H1 (cell line): ENCODE results near the gene CAPN8. TPM values are rescaled to one million over a fixed set of nuclear protein-coding genes. Genes with fewer than 3 reads are reported as not detected.

Experiments used
- CTCF ChIA-PET: fragments of 300-600 bp; sonication (Branson Sonifier 250); formaldehyde crosslinking; loops from one replicate; lab custom pipeline; 2021; ENCODE audit not compliant: partially characterized antibody; lab: Charles Lee
- POLR2A ChIA-PET: fragments of 300-600 bp; sonication (Branson Sonifier 250); formaldehyde crosslinking; loops from one replicate; lab custom pipeline; 2021; ENCODE audit warnings: inconsistent platforms; ENCODE audit not compliant: partially characterized antibody; lab: Charles Lee
- DNase-seq, 2 experiments: peaks; one replicate each; pipeline versions ENCODE4 v3.0.0 to v3.0.0-alpha.2; 2010 to 2022; ENCODE audit warnings: low spot score in 2 of 2, low read depth in 1 of 2, mixed read lengths in 1 of 2
- FAIRE-seq: peaks from 2 replicates; lab custom pipeline; 2011; peaks lifted over from hg19 to GRCh38; lab: Jason Lieb, UNC
- H2AFZ ChIP-seq: 2 replicates; pipeline ENCODE4 v1.8.1; 2012; ENCODE audit warnings: low read length, inconsistent platforms
- H2AK5ac ChIP-seq: 2 replicates; pipeline ENCODE4 v1.6.1; 2013; ENCODE audit warnings: low read depth, low read length
- H2BK120ac ChIP-seq: replicated peaks from 2 replicates; pipeline ENCODE3; 2013; ENCODE audit warnings: low read depth, low read length, inconsistent platforms
- H2BK12ac ChIP-seq: 2 replicates; pipeline ENCODE4 v1.6.1; 2013; ENCODE audit warnings: low read depth, low read length
- H2BK15ac ChIP-seq: 2 replicates; pipeline ENCODE4 v1.6.1; 2013; ENCODE audit warnings: low read length
- H2BK20ac ChIP-seq: 2 replicates; pipeline ENCODE4 v1.6.1; 2013; ENCODE audit warnings: low read length
- H2BK5ac ChIP-seq: 2 replicates; pipeline ENCODE4 v1.6.1; 2013; ENCODE audit warnings: low read depth, low read length
- H3K14ac ChIP-seq: 2 replicates; pipeline ENCODE4 v1.6.1; 2013; ENCODE audit warnings: inconsistent platforms; ENCODE audit not compliant: insufficient read length
- H3K18ac ChIP-seq: 2 replicates; pipeline ENCODE4 v1.6.1; 2013; ENCODE audit warnings: low read length; ENCODE audit errors: extremely low read depth
- H3K23ac ChIP-seq: 2 replicates; pipeline ENCODE4 v1.6.1; 2013; ENCODE audit warnings: inconsistent platforms; ENCODE audit not compliant: insufficient read length
- H3K23me2 ChIP-seq: 2 replicates; pipeline ENCODE4 v1.6.1; 2013; ENCODE audit warnings: low read depth, low read length
- H3K27ac ChIP-seq: 2 replicates; pipeline ENCODE4 v1.6.1; 2011; ENCODE audit warnings: low read depth, low read length, inconsistent platforms
- H3K27me3 ChIP-seq, 4 experiments: replicated peaks in 1 of 4; 1 replicate in 1 of 4; 2 replicates in 3 of 4; pipeline versions ENCODE4 v1.6.1 to v1.8.1; 2011 to 2013; ENCODE audit warnings: low read length in 3 of 4, mild to moderate bottlenecking in 3 of 4, inconsistent platforms in 2 of 4, mixed read lengths in 2 of 4, moderate library complexity in 1 of 4; ENCODE audit not compliant: control insufficient read depth in 3 of 4, insufficient read depth in 3 of 4; ENCODE audit errors: extremely low read depth in 1 of 4
- H3K36me3 ChIP-seq, 4 experiments: 2 replicates each; pipeline versions ENCODE4 v1.6.1 to v1.8.1; 2011 to 2013; ENCODE audit warnings: mild to moderate bottlenecking in 4 of 4, low read length in 3 of 4, moderate library complexity in 2 of 4, control low read depth in 1 of 4, inconsistent platforms in 1 of 4; ENCODE audit not compliant: insufficient read depth in 4 of 4, control insufficient read depth in 2 of 4
- H3K4ac ChIP-seq: replicated peaks from 2 replicates; pipeline ENCODE3; 2013; ENCODE audit warnings: low read length, low read depth, mixed read lengths, inconsistent platforms; ENCODE audit not compliant: insufficient read length
- H3K4me1 ChIP-seq, 4 experiments: replicated peaks in 1 of 4; 1 replicate in 1 of 4; 2 replicates in 3 of 4; pipeline versions ENCODE4 v1.6.1 to v1.8.1; 2011 to 2013; ENCODE audit warnings: low read length in 3 of 4, inconsistent platforms in 2 of 4, mixed read lengths in 1 of 4; ENCODE audit not compliant: insufficient read depth in 4 of 4, control insufficient read depth in 3 of 4
- H3K4me2 ChIP-seq, 2 experiments: 2 replicates each; pipeline versions ENCODE4 v1.6.1 to v1.8.1; 2011 to 2013; ENCODE audit warnings: low read depth in 2 of 2, low read length in 2 of 2, control low read depth in 1 of 2, inconsistent platforms in 1 of 2, mild to moderate bottlenecking in 1 of 2; ENCODE audit not compliant: insufficient read depth in 1 of 2
- H3K4me3 ChIP-seq, 4 experiments: fragments of 200-600, 300-600 bp in 1 of 4; sonication (generic), shearing (Covaris generic), sonication (Bioruptor Twin) in 1 of 4; 2 replicates each; pipeline versions ENCODE4 v1.5.1 to v1.8.1; 2011 to 2016; ENCODE audit warnings: low read length in 4 of 4, low read depth in 3 of 4, control low read depth in 2 of 4, inconsistent platforms in 2 of 4, mild to moderate bottlenecking in 2 of 4, mixed read lengths in 1 of 4, moderate library complexity in 1 of 4; ENCODE audit not compliant: insufficient read depth in 2 of 4; ENCODE audit errors: extremely low read depth in 1 of 4
- H3K56ac ChIP-seq: replicated peaks from 2 replicates; pipeline ENCODE3; 2013; ENCODE audit warnings: low read depth, mild to moderate bottlenecking, mixed read lengths, low read length, inconsistent platforms; ENCODE audit not compliant: insufficient read length
- H3K79me1 ChIP-seq: 2 replicates; pipeline ENCODE4 v1.6.1; 2013; ENCODE audit warnings: low read depth, low read length, control low read depth
- H3K79me2 ChIP-seq, 2 experiments: 2 replicates each; pipeline versions ENCODE4 v1.6.1 to v1.8.1; 2012 to 2013; ENCODE audit warnings: low read length in 2 of 2, mild to moderate bottlenecking in 2 of 2, inconsistent platforms in 1 of 2; ENCODE audit not compliant: insufficient read depth in 2 of 2, control insufficient read depth in 1 of 2
- H3K9ac ChIP-seq, 4 experiments: replicated peaks in 1 of 4; 1 replicate in 1 of 4; 2 replicates in 3 of 4; pipeline versions ENCODE4 v1.6.1 to v1.8.1; 2011 to 2013; ENCODE audit warnings: low read depth in 3 of 4, low read length in 3 of 4, control low read depth in 2 of 4, mild to moderate bottlenecking in 2 of 4, moderate library complexity in 2 of 4, inconsistent platforms in 1 of 4; ENCODE audit errors: extremely low read depth in 1 of 4
- H3K9me3 ChIP-seq, 2 experiments: 2 replicates each; pipeline versions ENCODE4 v1.6.1 to v1.8.1; 2012 to 2013; ENCODE audit warnings: mild to moderate bottlenecking in 2 of 2, moderate library complexity in 2 of 2, control low read depth in 1 of 2, inconsistent platforms in 1 of 2, low read depth in 1 of 2, low read length in 1 of 2, mixed read lengths in 1 of 2; ENCODE audit not compliant: insufficient read depth in 2 of 2
- H4K20me1 ChIP-seq, 2 experiments: replicated peaks in 1 of 2; 2 replicates each; pipeline versions ENCODE3 to v1.8.1; 2011 to 2013; ENCODE audit warnings: inconsistent platforms in 2 of 2, low read length in 2 of 2, mild to moderate bottlenecking in 1 of 2; ENCODE audit not compliant: insufficient read depth in 2 of 2, control insufficient read depth in 1 of 2
- H4K5ac ChIP-seq: 2 replicates; pipeline ENCODE4 v1.6.1; 2013; ENCODE audit warnings: low read length, low read depth, mixed read lengths, inconsistent platforms; ENCODE audit not compliant: insufficient read length
- H4K8ac ChIP-seq: 2 replicates; pipeline ENCODE4 v1.8.0; 2013; ENCODE audit warnings: mild to moderate bottlenecking, moderate library complexity, low read length, inconsistent platforms; ENCODE audit not compliant: insufficient read depth; ENCODE audit errors: extremely low read depth
- H4K91ac ChIP-seq: replicated peaks from 2 replicates; pipeline ENCODE3; 2013; ENCODE audit warnings: low read length, mixed read lengths, inconsistent platforms; ENCODE audit not compliant: insufficient read length
- CTCF ChIP-seq, 3 experiments: IDR thresholded peaks; 1 replicate in 2 of 3; 2 replicates in 1 of 3; pipeline versions ENCODE4 v1.5.1 to v1.6.1; 2011; ENCODE audit warnings: low read length in 3 of 3, mild to moderate bottlenecking in 3 of 3, inconsistent platforms in 2 of 3, low read depth in 1 of 3, moderate library complexity in 1 of 3; ENCODE audit not compliant: insufficient read depth in 1 of 3; ENCODE audit errors: control extremely low read depth in 1 of 3
- PHF8 ChIP-seq: fragments of 200-600 bp; sonication (generic); conservative IDR thresholded peaks from 2 replicates; pipeline ENCODE4 v1.7.1; 2012; ENCODE audit warnings: low read depth, mild to moderate bottlenecking, inconsistent platforms, low read length, moderate library complexity
- WGBS, 2 experiments: shearing (Covaris generic) in 1 of 2; methylation state at CpG; one replicate each; pipeline versions ENCODE4 v1.1.6 to v1.1.7; 2013 to 2015; ENCODE audit warnings: low lambda C conversion rate in 2 of 2, mixed read lengths in 2 of 2, inconsistent platforms in 1 of 2, low coverage in 1 of 2, missing lambda C conversion rate in 1 of 2; ENCODE audit not compliant: insufficient replicate concordance in 2 of 2, insufficient coverage in 1 of 2, insufficient read length in 1 of 2; ENCODE audit errors: extremely low coverage in 1 of 2, missing lambda C conversion rate in 1 of 2; 5-methylcytosine and 5-hydroxymethylcytosine counted together
- polyA plus RNA-seq, 7 experiments: library from polyadenylated mRNA; depleted of rRNA in 3 of 7; stranded (reverse) in 5 of 7; unstranded in 2 of 7; fragments of >200 nt in 5 of 7; fragments of 200-250 nt in 2 of 7; gene quantifications; 1 replicate in 5 of 7; 2 replicates in 1 of 7; 4 replicates in 1 of 7; pipeline versions ENCODE4 v1.2.1 to v1.2.3, GENCODE V29; 2011 to 2013; ENCODE audit warnings: missing spikeins in 2 of 7, mixed read lengths in 2 of 7
- total RNA-seq: library from RNA; stranded (reverse); fragmentation: NEBNext Ultra II Directional; extraction: Animal tissue kit (Norgen Biotek cat#: 25700); gene quantifications from 2 replicates; pipeline ENCODE4 v1.2.1, GENCODE V29; 2021

The CAPN8 gene
- total and polyA plus RNA-seq, 2 of the 8 experiments (the other 6 are each of a cell fraction or from before 2014, with no cell fraction given), result 0.20 to 0.26 TPM

DNA sequence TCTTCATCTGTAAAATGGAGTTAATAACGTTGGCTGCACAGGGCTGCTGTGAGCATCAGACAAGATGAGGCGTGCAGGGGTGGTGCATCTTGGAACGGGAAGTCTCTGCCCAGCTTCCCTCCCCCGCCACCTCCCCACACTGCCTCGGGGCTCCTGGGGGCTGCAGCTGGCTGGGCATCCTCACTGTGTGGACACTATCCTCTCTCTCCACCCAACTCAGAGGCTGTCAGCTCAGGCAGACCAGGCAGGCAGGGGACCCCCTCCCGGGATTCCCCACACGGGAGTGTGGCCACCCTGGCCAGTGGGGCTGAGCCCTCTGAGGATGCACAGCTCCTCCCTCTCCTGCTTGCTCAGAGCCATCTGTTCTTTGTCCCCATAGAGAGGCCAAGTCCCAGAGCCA lies 149.6 kb downstream of the CAPN8 start:
- no peak overlapping the region for H2AFZ ChIP-seq
- no peak overlapping the region for H4K91ac ChIP-seq
- no peak overlapping the region for H2BK120ac ChIP-seq
- H3K18ac ChIP-seq, result no peak overlapping the region
- H4K8ac ChIP-seq, result no peak overlapping the region
- H3K36me3 ChIP-seq, result no peaks in the 10 kb centered on the region
- H3K56ac ChIP-seq, result no peak overlapping the region
- H3K79me2 ChIP-seq, result no peaks in the 10 kb centered on the region
- no peaks in the 10 kb centered on the region for H3K23me2 ChIP-seq
- peaks cover 0 to 5% (median 2%) of the 10 kb centered on the region in 4 experiments; a peak in 2 of 7 replicates for H3K4me1 ChIP-seq
- 0 out of 2 replicates have a peak overlapping the region, but pooled peaks have one; percentile 8 for H2BK15ac ChIP-seq
- WGBS, 2 experiments, result 80% methylated on average over 6 of the region's 7 CpGs; no CpG with 5 or more reads in 1 of the 2 experiments
- ChIA-PET CTCF (interaction anchor here (0.5 to 3.4 kb wide), 5 partner anchors 15 to 382 kb away, joined by 3 to 15 read pairs (median 6); no protein-coding TSS in a partner anchor), POLR2A (interaction anchor here (0.6 kb wide), 1 partner anchor 11 kb away, joined by 4 read pairs; no protein-coding TSS in a partner anchor)
- no peak overlapping the region for H4K5ac ChIP-seq
- H3K14ac ChIP-seq, result no peak overlapping the region
- H2BK5ac ChIP-seq, result no peak overlapping the region
- H3K9me3 ChIP-seq, result peaks cover 0 to 6% of the 10 kb centered on the region in 2 experiments; a peak in 1 of 4 replicates
- FAIRE-seq (no peak), DNase-seq (no peak)
- H3K27ac ChIP-seq, result no peak overlapping the region
- no peak overlapping the region for H2BK20ac ChIP-seq
- H2AK5ac ChIP-seq, result no peak overlapping the region
- H3K27me3 ChIP-seq, result no peaks in the 10 kb centered on the region
- H3K4me3 ChIP-seq, result no peak overlapping the region
- H4K20me1 ChIP-seq, result no peaks in the 10 kb centered on the region
- no peak overlapping the region for H3K9ac ChIP-seq
- H3K79me1 ChIP-seq, result no peaks in the 10 kb centered on the region
- H3K4ac ChIP-seq, result no peak overlapping the region
- no peak overlapping the region for H3K23ac ChIP-seq
- no peak overlapping the region for H3K4me2 ChIP-seq
- no peak overlapping the region for H2BK12ac ChIP-seq
- TF ChIP-seq CTCF (IDR thresholded peaks at IDR 0.05; ENCODE audit: control extremely low read depth in 1 of 3, insufficient read depth in 1 of 3, low read depth in 1 of 3, low read length in 3 of 3), result no peak
- no peak for TF ChIP-seq PHF8
